GM23338 (cell line): ENCODE data around the gene ARHGAP10. TPM values are rescaled to one million over a fixed set of nuclear protein-coding genes. Genes with fewer than 3 reads are reported as not detected.

Experiments
- ATAC-seq: fragments of 200-7000 bp; cut with Tn5 transposase; 3 replicates; pipeline ENCODE4 v1.9.1; 2020
- DNase-seq: peaks from one replicate; pipeline ENCODE4 v3.0.0-alpha.2; 2015; ENCODE audit warnings: low spot score
- H2AFZ ChIP-seq: fragments of 200-600 bp; sonication (generic); 2 replicates; pipeline ENCODE4 v1.8.0; 2016; ENCODE audit warnings: antibody characterized with exemption, mild to moderate bottlenecking, moderate library complexity
- H3F3A ChIP-seq: fragments of 200-600 bp; sonication (generic); replicated peaks from 2 replicates; pipeline ENCODE4 v1.8.0; 2017; ENCODE audit warnings: antibody characterized with exemption, mixed run types, low read depth
- H3K27ac ChIP-seq: fragments of 200-600 bp; sonication (generic); 2 replicates; pipeline ENCODE4 v1.6.1; 2016; ENCODE audit warnings: low read depth
- H3K27me3 ChIP-seq: fragments of 200-600 bp; sonication (generic); 2 replicates; pipeline ENCODE4 v1.8.0; 2016; ENCODE audit warnings: mild to moderate bottlenecking, mixed run types, moderate library complexity; ENCODE audit not compliant: insufficient read depth
- H3K36me3 ChIP-seq: fragments of 200-600 bp; sonication (generic); 2 replicates; pipeline ENCODE4 v1.8.0; 2016; ENCODE audit warnings: mild to moderate bottlenecking; ENCODE audit not compliant: insufficient read depth
- H3K4me1 ChIP-seq: fragments of 200-600 bp; sonication (generic); 2 replicates; pipeline ENCODE4 v1.8.0; 2016; ENCODE audit warnings: mild to moderate bottlenecking, moderate library complexity; ENCODE audit not compliant: insufficient read depth
- H3K4me2 ChIP-seq: fragments of 200-600 bp; sonication (generic); 2 replicates; pipeline ENCODE4 v1.7.1; 2017; ENCODE audit warnings: mixed run types
- H3K4me3 ChIP-seq: fragments of 200-600 bp; sonication (generic); 2 replicates; pipeline ENCODE4 v1.6.1; 2016; ENCODE audit warnings: mixed run types
- H3K79me2 ChIP-seq: fragments of 200-600 bp; sonication (generic); replicated peaks from 2 replicates; pipeline ENCODE4 v1.8.0; 2017; ENCODE audit warnings: mild to moderate bottlenecking; ENCODE audit not compliant: insufficient read depth
- H3K9me2 ChIP-seq: fragments of 200-600 bp; sonication (generic); 2 replicates; pipeline ENCODE4 v1.8.0; 2017; ENCODE audit not compliant: insufficient read depth
- H4K20me1 ChIP-seq: fragments of 200-600 bp; sonication (generic); replicated peaks from 2 replicates; pipeline ENCODE4 v1.8.0; 2017; ENCODE audit warnings: mild to moderate bottlenecking; ENCODE audit not compliant: insufficient read depth
- H3K27ac Mint-ChIP-seq: 2 replicates; pipeline ENCODE4 v1.8.0; 2020; ENCODE audit warnings: inconsistent platforms, mild to moderate bottlenecking, moderate library complexity, mixed read lengths
- H3K27me3 Mint-ChIP-seq: 3 replicates; pipeline ENCODE4 v1.8.0; 2022; ENCODE audit warnings: low read depth, mild to moderate bottlenecking, moderate library complexity, mixed read lengths, inconsistent platforms; ENCODE audit not compliant: insufficient read depth, poor library complexity
- H3K36me3 Mint-ChIP-seq: 3 replicates; pipeline ENCODE4 v1.8.0; 2021; ENCODE audit warnings: low read depth, mild to moderate bottlenecking, inconsistent platforms, moderate library complexity, mixed read lengths
- H3K4me1 Mint-ChIP-seq: 3 replicates; pipeline ENCODE4 v1.8.0; 2020; ENCODE audit warnings: mild to moderate bottlenecking, inconsistent platforms, mixed read lengths
- H3K4me3 Mint-ChIP-seq: 3 replicates; pipeline ENCODE4 v1.8.0; 2021; ENCODE audit warnings: moderate library complexity, mild to moderate bottlenecking, inconsistent platforms, mixed read lengths
- H3K9me3 Mint-ChIP-seq: 3 replicates; pipeline ENCODE4 v1.8.0; 2020; ENCODE audit warnings: moderate library complexity, mild to moderate bottlenecking, inconsistent platforms, mixed read lengths
- CREB1 ChIP-seq: fragments of 250-450 bp; sonication (Bioruptor Pico); IDR thresholded peaks from 2 replicates; pipeline ENCODE4 v1.5.0; 2020; ENCODE audit warnings: low read depth, mild to moderate bottlenecking, moderate library complexity
- CTCF ChIP-seq, 2 experiments: fragments of 200-600 bp in 1 of 2; sonication (generic) in 1 of 2; conservative IDR thresholded peaks; 2 replicates each; pipeline versions ENCODE4 v1.5.1 to v1.6.1; 2016 to 2017; ENCODE audit warnings: antibody characterized with exemption in 2 of 2, low read depth in 2 of 2, mild to moderate bottlenecking in 2 of 2, moderate library complexity in 1 of 2
- EZH2 ChIP-seq: fragments of 200-600 bp; sonication (generic); IDR thresholded peaks from one replicate; pipeline ENCODE4 v1.8.0; 2017; ENCODE audit warnings: antibody characterized with exemption, mild to moderate bottlenecking, low read depth; ENCODE audit not compliant: unreplicated experiment
- EZH2phosphoT487 ChIP-seq: fragments of 200-600 bp; sonication (generic); IDR thresholded peaks from one replicate; pipeline ENCODE4 v1.8.1; 2018; ENCODE audit warnings: antibody characterized with exemption; ENCODE audit not compliant: unreplicated experiment
- JUNB ChIP-seq: IDR thresholded peaks from one replicate; pipeline ENCODE4 v1.6.1; 2016; ENCODE audit warnings: antibody characterized with exemption; ENCODE audit not compliant: unreplicated experiment
- NANOG ChIP-seq: IDR thresholded peaks from 2 replicates; pipeline ENCODE4 v1.6.1; 2016; ENCODE audit warnings: antibody characterized with exemption, borderline replicate concordance
- POLR2AphosphoS5 ChIP-seq: IDR thresholded peaks from 2 replicates; pipeline ENCODE4 v1.6.1; 2016; ENCODE audit warnings: antibody characterized with exemption, low read depth
- REST ChIP-seq: IDR thresholded peaks from one replicate; pipeline ENCODE4 v1.6.1; 2018; ENCODE audit warnings: antibody characterized with exemption; ENCODE audit not compliant: unreplicated experiment
- STAT1 ChIP-seq: IDR thresholded peaks from one replicate; pipeline ENCODE4 v1.6.1; 2016; ENCODE audit warnings: antibody characterized with exemption; ENCODE audit not compliant: unreplicated experiment
- ZNF114 ChIP-seq: fragments of 250-450 bp; sonication (Bioruptor Pico); IDR thresholded peaks from 2 replicates; pipeline ENCODE4 v1.5.0; 2020; ENCODE audit warnings: mild to moderate bottlenecking, moderate library complexity
- ZNF331 ChIP-seq: fragments of 250-450 bp; sonication (Bioruptor Pico); IDR thresholded peaks from 2 replicates; pipeline ENCODE4 v1.5.0; 2020; ENCODE audit warnings: low read depth, mild to moderate bottlenecking, moderate library complexity
- ZNF462 ChIP-seq: fragments of 250-450 bp; sonication (Bioruptor Pico); IDR thresholded peaks from 2 replicates; pipeline ENCODE4 v1.5.0; 2020; ENCODE audit warnings: mild to moderate bottlenecking, moderate library complexity
- polyA plus RNA-seq: library from polyadenylated mRNA; unstranded; fragments of >200 nt; fragmentation: Nextera tagmentation; extraction: Ambion mirVana; gene quantifications from 2 replicates; pipeline ENCODE4 v1.2.1, GENCODE V29; 2016
- total RNA-seq: library from RNA; depleted of rRNA; stranded (reverse); fragments of >200 nt; shearing (Covaris generic); gene quantifications from 2 replicates; pipeline ENCODE4 v1.2.3, GENCODE V29; 2014
- TF ChIP-seq, protein P1 (sequence below): IDR thresholded peaks from 2 replicates; pipeline ENCODE4 v1.6.1; 2016; ENCODE audit warnings: antibody characterized with exemption

ARHGAP10 gene
- total and polyA plus RNA-seq, 2 experiments from 2014 or later, result 5.1 to 6.3 TPM

- TF ChIP-seq STAT1, result no peak
- TF ChIP-seq CTCF (conservative IDR thresholded peaks at IDR 0.05; ENCODE audit: low read depth in 2 of 2), result no peak
- no peak for TF ChIP-seq ZNF114 (CRISPR knock-in tag)
- no peak for TF ChIP-seq NANOG
- no peak for TF ChIP-seq CREB1 (CRISPR knock-in tag)
- no peak for TF ChIP-seq POLR2AphosphoS5
- no peak for TF ChIP-seq JUNB
- TF ChIP-seq, protein P1, sequence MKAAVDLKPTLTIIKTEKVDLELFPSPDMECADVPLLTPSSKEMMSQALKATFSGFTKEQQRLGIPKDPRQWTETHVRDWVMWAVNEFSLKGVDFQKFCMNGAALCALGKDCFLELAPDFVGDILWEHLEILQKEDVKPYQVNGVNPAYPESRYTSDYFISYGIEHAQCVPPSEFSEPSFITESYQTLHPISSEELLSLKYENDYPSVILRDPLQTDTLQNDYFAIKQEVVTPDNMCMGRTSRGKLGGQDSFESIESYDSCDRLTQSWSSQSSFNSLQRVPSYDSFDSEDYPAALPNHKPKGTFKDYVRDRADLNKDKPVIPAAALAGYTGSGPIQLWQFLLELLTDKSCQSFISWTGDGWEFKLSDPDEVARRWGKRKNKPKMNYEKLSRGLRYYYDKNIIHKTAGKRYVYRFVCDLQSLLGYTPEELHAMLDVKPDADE, result no peak
- TF ChIP-seq ZNF331, result no peak
- no peak for TF ChIP-seq ZNF462 (CRISPR knock-in tag)
- TF ChIP-seq EZH2, result no peak
- no peak for TF ChIP-seq REST
- no peak for TF ChIP-seq EZH2phosphoT487
- Histone ChIP-seq H4K20me1 (no peaks in the 10 kb centered on the region), H2AFZ (no peak overlapping the region), H3K27ac (no peak overlapping the region), H3K27me3 (no peaks in the 10 kb centered on the region), H3K4me2 (no peak overlapping the region), H3K9me2 (peaks cover 11% of the 10 kb centered on the region; the same call in 1 of the 2 replicates), H3K4me3 (no peak overlapping the region), H3K4me1 (peaks cover 13% of the 10 kb centered on the region), H3K36me3 (peaks cover 4% of the 10 kb centered on the region), H3F3A (no peaks in the 10 kb centered on the region), H3K79me2 (no peaks in the 10 kb centered on the region)
- Mint-ChIP-seq H3K27me3 (no peaks in the 10 kb centered on the region), H3K4me3 (no peak overlapping the region), H3K27ac (no peak overlapping the region), H3K4me1 (peaks cover 15% of the 10 kb centered on the region), H3K9me3 (peaks cover 19% of the 10 kb centered on the region), H3K36me3 (peaks cover 7% of the 10 kb centered on the region)
- no peak for DNase-seq
- ATAC-seq, result no peak
Measured at GRCh38 chr4:148118633-148119032, 386.7 kb downstream of the ARHGAP10 start.
